NCI-H226 (cell line): ENCODE measurements around the gene MYL10.
"Not testable (repeated sequence)": the region's sequence is repeated elsewhere in the genome, so short reads cannot be mapped to it uniquely, and the experiment has no call there.

Experiments
- DNase-seq: peaks from one replicate; pipeline ENCODE4 v3.0.0-alpha.2; 2015

Gene MYL10

GRCh38 chr7:101650579-101651081 lies 21.5 kb upstream of the MYL10 start:
- no peak for DNase-seq

DNA sequence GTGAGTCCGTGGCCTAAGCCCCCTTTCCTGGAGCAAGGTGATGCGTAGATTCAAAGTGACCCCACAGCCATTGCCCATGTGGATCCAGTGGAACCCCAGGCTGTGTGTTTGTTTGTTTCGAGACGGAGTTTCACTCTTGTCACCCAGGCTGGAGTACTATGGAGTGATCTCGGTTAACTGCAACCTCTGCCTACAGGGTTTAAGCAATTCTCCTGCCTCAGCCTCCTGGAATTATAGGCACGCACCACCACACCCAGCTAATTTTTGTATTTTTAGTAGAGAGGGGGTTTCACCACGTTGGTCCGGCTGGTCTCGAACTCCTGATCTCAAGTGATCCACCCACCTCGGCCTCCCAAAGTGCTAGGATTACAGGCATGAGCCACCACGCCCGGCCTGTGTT lies 18.8 kb upstream of the MYL10 start:
- DNase-seq = not testable (repeated sequence)

- DNase-seq = no peak
Measured at GRCh38 chr7:101645951-101646350, 16.9 kb upstream of the MYL10 start.

GRCh38 chr7:101644879-101645278 lies 15.8 kb upstream of the MYL10 start:
- DNase-seq = no peak

GRCh38 chr7:101639127-101639526 lies 10.0 kb upstream of the MYL10 start:
- not testable (repeated sequence) for DNase-seq

DNA sequence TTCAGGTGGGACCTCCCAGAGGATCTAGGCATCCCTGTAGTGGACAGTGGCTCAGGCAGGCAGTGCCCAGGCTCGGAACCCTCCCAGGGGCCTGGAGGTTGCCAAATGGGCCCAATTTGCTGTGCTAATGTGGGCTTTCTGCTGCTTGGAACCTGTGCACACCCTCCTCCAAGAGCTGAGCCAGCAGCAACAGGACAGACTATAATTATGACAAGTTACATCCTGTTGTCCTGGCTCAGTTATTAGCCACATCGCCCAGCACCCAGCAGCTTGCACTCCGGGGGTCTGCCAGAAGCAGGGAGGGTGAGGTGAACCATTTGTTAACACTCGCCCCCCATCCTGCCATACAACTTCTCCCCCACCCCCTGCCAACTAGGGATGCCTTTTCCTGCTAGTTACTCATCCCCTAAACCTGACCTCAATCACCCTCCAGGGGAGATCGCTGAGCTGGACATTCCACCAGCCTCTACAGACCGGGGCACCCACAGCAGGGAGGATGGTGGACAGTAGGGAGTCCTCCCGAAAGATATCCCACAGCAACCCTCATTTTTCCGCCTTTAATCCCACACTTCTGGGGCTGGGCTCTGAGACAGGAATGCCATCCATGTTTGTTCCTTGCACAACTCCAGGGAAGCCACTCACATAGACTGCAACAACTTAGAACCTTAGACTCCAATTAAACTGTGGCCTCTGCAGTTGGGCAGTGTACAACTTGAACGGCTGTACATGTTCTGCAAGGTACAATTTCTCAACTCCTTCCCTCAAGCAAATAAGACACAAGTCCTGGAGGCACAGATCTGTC lies 7.9 kb upstream of the MYL10 start:
- no peak for DNase-seq

DNA sequence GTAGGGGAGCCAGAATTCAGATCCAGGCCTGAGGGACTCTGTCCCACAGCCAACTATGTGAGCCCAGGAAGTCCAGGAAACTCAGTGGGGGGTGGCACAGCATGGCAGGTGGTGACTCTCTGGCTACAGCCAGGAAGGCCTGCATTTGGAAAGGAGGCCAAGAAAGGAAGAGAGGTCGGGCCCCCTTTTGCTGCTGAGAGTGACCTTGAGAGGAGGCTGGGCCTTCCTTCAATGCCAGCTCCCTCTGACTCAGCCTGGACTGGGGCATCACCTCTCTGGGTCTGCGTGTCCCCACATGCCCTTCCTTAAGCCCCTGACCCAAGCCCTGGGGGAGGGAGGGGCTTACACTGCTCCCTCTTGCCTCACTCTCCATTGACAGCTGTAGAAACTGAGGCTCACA lies 6.4 kb upstream of the MYL10 start:
- no peak for DNase-seq

GRCh38 chr7:101634196-101634717 lies 5.2 kb upstream of the MYL10 start:
- no peak for DNase-seq

DNA sequence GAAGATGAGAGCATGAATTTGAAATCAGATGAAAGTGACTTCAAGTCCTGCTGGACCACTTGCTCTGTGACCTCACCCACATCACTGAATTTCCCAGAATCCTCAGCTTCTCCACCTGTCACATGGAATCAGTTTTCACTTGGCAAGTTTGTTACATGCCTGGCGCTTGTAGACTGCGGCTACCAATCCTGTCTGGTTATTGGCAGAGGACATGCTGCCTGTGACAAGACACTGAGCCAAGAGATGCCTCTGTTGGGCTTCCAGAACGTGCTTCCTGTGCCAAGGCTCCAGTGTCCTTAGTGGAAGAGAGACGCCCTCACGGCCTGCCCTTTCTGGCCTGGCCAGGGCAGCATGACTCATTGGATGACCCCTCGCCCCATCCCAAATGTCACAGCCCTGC lies 4.4 kb upstream of the MYL10 start:
- no peak for DNase-seq

- no peak for DNase-seq
Measured at GRCh38 chr7:101632641-101633040, 3.5 kb upstream of the MYL10 start.

GRCh38 chr7:101631224-101631714 lies 2.2 kb upstream of the MYL10 start:
- DNase-seq = peak; percentile 26

DNA sequence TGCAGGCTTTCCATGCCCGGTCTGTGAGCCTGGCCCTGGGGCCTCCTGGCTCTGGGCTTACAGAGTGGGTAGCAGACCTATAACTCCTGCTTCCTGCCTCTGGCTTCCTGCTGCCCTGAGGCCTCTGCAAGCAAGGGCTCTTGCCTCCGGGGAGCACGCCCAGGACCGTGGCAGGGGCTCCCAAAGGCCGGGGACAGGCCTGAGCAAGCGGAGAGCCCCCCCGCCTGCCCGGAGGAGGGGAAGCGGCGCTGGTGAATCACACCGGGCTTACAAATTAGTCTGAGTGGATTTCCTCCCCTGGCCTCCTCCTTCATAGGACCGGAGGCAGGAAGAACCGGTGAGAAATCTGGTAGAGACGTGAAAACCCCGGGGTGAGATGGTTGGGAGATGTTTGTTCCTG lies 1.5 kb upstream of the MYL10 start:
- DNase-seq = peak; percentile 75

GRCh38 chr7:101628522-101628921 lies 574 bp downstream of the MYL10 start:
- DNase-seq = no peak

DNA sequence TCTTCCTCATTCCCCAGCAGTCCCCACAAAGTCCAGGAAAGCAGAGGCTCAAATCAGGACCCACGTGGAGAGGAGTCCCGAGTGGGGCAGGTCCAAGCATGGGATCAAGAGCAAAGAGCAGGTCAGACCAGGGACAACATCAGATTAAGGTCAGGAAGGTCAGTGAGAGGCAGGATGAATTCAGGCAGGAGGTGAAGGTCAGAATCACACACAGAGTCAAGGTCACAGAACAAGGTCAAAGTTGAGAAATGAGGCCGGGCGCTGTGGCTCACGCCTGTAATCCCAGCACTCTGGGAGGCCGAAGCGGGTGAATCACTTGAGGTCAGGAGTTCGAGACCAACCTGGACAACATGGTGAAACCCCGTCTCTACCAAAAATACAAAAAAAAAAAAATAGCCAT lies 2.3 kb downstream of the MYL10 start:
- DNase-seq = no peak

- DNase-seq = no peak
Measured at GRCh38 chr7:101626069-101626671, 2.9 kb downstream of the MYL10 start.

- no peak for DNase-seq
Measured at GRCh38 chr7:101625031-101625791, 3.9 kb downstream of the MYL10 start.

DNA sequence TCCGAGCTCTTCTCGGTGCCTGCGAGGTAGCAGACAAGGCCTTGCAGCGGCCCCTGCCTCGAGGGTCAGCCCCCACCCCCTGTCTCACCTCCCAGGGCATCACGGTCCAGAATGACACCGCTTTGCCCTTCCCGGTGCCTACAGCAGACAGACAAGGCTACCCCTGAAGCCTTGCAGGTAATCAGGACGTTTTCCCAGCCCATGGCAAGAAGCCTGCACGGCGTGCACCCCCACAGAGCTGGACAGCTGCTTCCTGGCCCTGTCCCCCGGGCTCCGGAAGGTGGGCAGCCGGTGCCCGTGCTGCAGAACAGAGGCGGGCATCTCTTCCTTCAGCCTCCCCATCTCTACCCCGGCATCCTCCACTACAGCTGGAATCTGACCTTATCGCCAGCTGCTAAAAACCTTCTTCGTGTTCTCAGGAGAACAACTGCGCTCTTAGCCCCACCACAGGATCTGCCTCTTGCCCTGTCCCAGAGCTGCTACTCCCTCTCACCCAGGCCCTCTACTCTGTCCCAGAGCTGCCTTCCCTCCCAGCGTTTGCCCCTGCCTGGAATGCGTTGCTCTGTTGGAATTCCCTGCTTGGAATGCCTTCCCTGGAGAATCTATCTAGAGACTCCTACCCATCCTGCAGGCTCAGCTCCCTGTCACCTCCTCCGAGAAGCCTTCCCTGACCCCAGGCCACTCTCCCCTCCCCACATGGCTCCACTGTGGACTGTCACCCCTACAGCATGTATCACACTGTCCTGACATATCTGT lies 4.7 kb downstream of the MYL10 start:
- DNase-seq = no peak

- no peak for DNase-seq
Measured at GRCh38 chr7:101622609-101623173, 6.4 kb downstream of the MYL10 start.

- no peak for DNase-seq
Measured at GRCh38 chr7:101620991-101621390, 8.1 kb downstream of the MYL10 start.

DNA sequence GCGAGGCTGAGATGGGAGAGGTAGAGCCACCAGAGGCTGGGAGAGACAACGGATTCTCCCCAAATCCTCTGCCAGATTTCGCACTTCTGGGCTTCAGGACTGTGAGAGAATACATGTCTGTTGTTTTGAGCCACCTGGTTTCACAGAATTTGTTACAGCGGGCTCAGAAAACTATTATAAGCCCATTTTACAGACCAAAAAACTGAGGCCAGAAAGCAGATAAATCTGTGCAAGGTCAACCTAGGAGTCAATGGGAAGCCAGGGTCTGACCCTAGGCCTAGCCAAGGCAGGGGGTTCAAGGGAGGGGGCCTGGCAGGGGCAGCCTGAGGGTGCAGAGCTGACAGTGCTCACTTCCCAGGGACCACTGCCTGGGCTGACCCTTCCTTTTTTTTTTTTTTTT lies 8.7 kb downstream of the MYL10 start:
- no peak for DNase-seq

- no peak for DNase-seq
Measured at GRCh38 chr7:101618916-101619315, 10.2 kb downstream of the MYL10 start.

GRCh38 chr7:101618207-101618839 lies 10.8 kb downstream of the MYL10 start:
- no peak for DNase-seq
